Activated T-cell treated with anti-CD3 and anti-CD28 coated beads for 24 hours (primary cell): Measurements from ENCODE around the gene EFNA5.

ENCODE experiments used
- DNase-seq: peaks from one replicate; pipeline ENCODE4 v3.0.0-alpha.2; 2020; ENCODE audit warnings: low read depth

Gene EFNA5

DNA sequence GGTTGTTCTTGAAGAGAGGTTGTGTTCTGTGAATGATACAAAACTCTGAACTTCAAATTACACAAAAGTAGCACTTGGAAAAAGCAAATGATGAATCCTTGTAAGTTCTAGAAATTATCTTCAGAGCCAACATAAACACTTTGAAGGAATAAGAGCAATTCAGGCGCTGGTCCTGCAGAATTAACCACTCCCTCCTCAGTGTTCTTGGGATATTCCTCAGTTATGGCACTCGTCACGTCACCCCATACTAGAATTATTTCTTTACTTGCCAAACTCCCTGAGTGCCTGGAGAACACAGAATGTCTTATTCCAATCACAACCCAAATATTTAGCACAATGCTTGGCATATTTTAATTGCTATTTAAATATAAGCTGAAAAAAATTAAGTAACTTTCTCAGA is 126.3 kb downstream of the EFNA5 start:
- DNase-seq, result no peak

DNA sequence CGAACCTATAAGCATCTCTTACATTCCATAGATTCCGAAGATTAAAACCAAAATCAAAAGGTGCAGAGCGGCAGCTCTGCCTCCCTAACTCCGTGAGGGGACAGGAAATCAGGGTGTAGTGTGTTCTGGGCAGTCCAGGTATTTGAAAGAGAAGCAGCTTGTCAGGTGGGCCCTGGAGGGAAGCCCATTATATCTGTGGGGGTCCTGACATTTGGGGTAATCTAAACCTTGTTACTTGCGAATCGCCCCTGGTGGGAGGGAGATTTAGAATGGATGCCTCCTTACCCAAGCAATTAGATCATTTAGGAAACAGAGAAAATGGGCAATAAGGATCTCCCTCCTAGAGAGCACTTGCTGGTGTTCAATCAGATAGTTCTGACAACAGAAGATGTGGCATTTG is 126.9 kb downstream of the EFNA5 start:
- no peak for DNase-seq

DNA sequence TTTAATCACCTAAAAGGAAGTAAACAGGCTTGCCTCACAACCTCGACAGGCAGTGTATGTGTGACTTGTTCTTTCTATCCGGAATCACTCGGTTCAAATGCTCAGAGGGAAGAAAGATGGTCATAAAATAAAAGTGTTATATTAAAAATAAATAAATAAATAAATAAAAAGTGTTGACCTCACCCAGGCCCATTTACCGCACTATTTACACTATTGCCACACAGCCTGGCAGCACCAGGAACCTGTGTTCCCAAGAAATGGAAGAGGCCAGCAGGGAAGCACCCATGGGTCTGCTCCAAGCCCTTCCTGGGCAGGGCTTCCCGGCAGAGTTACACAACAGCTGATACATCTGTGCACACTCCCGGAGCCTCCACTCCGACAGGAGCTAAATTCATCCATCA is 127.9 kb downstream of the EFNA5 start:
- no peak for DNase-seq

DNA sequence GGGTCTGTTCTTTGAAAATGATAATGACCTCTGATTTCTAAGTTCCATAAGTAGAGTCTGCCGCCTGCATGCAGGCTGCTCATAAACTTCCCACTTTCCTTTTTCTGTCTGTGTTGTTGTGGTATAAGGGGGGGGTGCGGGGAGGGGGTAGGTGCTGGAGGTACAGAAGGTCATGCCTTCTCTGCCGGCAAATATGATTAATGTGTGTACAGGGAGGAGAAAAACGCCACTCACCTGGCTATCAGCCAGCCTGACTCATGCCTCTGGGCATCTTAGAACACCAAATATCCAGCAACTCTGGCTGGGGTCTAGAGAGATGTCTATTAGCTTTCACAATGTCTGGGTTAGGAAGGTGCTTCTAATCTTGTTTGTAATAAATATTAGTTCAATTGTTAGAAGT is 128.3 kb downstream of the EFNA5 start:
- DNase-seq, result no peak

DNA sequence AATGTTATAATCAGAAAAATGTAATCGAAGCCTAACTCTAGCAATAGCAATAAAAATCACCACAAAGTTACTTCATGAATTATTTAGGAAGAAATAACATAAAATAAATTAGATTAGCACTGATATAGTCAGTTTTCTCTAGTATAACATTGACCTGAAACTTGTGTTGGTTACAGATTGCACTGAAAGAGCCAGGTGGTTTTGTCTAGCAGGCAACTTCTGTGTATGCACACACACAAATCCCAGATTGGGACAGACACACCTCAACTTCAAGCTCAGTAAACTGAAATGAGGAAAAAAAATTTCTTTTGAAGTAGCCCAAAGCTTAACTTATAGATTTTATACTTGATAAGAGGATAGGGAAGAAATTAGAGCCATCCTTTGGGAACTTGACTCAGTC is 129.3 kb downstream of the EFNA5 start:
- DNase-seq, result no peak

DNA sequence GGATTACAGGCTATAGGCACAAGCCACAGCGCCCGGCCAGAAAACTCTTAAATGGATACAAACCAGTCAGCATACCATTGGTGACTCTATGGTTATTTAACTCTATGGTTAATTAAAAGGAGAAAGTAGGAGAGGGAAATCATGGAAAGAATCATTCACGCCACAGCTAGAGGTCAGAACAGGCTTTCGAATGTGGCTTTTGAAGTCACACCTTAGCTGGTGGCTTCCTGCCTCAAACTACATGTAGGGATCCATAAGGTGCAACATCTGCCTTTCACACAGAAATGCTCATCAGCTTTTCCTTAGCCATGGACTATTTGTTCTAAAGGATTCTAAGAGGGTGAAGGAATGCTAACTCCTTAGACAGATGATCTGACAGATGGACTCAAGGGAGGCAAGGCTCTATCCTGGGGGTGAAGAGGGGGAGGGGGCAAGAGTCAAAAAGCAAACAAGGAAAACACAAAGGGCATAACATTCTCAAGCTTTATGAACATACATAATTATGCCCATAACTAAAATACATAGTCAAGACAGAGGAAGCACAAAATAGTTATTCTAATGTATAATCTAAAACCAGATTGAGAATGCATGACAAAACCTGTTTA is 130.9 kb downstream of the EFNA5 start:
- DNase-seq, result no peak

DNA sequence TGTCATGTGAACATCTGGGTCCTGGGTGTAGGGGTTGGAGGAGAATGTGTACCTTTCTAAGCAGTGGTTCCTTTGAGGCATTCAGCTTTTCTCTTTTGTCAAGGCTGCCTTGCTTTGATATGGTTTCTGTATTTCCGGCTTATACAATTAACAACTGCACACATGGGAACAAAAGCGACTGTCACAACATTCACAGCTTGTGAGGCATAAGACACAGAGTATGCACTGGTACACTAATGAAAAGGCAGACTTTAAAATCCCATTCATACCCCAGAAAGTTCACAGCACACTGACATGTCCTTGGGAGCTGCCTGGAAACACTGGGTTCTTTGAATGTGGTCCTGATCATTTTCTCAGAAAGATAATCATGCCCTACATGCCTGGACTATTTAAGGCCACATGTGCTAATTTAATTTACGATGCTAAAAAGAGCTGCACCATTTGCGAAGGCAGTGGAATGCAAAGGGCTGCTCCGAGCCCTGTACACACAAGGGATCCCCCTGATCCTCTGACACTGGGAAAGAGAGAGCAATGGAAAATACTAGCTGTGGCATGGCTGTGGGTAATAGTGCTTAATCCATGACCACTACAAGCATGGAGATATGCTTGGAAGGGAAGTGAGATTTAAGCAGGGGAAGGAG is 131.8 kb downstream of the EFNA5 start:
- no peak for DNase-seq

DNA sequence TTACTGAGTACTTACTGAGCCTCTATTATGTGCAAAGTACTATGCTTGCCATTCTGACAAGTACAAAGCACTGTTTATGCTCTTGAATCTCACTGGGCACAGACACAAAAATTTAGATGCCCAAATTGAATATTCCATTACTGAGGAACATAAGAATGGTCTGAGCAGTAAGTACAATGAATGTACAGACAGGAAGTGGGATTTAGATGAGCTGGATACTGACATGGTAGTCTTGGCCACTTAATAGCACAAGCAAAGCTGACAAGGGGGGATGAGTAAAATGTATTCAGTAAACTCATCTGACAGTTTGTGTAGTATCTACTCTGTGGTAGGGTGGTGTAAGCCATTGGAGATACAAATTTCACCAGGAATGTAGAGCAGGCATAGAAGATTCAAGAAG is 132.4 kb downstream of the EFNA5 start:
- DNase-seq, result no peak

DNA sequence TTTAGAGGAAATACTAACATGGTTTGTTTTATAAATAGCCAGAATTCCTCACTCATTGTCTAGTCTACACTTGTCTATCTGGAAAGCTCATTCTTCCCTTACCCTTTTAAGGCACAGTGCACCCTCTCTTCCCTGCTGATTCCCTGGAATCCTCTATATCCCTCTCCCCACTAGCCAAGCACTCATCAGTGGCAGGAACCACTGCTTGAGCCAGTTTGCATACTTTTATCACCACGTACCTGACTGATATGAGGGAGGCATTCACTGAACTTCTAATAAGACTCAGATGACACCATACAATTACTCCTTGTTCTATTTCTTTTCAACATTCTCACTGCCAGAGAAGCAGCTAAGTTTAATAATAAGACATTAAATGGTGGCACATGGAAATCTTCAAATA is 134.9 kb downstream of the EFNA5 start:
- no peak for DNase-seq

DNA sequence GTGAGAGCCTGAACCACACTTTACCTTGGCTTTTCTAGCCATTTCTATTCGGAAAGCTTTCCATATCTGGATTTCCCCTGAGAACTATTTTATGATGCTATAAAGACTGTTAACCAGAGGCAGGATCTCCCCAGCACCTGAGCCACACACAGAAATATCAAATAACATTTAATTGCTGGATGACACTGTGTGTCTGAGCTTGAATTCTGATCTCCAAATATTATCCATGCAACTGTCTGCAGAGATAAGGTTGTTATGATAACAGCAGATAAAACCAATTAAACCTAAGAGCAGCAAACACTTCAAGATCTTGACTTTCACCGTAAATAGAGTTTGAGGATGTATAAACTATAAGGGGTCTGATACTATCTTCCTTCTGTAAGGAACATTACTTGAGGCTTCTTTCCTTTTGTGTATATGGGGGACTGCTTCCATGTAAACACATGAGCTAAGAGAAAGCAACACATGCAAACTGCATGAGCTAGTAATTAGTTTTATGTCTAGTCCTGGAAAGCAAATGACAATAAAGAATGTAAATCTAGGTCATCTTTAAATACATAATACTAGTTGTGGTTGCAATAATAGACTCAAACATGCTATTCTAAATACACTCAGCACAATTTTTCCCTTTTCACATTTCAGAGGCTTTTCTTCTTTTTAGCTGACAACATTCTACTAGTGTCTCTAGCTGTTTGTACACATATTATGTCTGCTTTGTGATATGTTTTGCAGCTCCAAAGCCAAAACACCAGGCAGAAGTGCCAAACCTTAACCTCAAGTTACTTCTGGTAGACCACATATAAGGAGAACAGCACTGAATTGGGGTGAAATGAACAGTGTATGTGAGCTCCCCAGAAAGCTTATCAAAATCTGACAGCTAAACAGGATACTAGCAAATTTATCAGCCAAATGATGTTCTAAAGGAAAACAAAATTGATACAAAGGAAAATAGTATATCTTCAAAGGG is 136.5 kb downstream of the EFNA5 start:
- DNase-seq, result no peak

DNA sequence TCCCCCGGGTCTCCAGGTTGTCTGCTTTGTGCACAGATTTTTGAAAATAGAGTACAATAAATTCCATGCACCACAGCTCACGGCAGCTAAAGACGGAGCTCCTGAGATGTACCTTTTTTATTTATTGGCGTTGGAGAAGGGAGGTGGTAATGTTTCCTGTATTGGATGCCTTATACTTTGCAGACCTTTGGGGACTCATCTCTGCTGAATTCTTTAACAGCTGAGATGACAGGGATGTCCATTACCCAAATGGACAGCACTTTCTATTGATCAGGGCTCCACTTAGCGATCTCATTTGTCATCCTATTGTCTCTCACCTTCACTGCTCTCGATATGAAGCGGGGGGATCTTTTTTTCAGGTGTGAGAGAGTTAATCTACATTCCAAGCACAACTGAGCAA is 137.8 kb downstream of the EFNA5 start:
- DNase-seq, result no peak

DNA sequence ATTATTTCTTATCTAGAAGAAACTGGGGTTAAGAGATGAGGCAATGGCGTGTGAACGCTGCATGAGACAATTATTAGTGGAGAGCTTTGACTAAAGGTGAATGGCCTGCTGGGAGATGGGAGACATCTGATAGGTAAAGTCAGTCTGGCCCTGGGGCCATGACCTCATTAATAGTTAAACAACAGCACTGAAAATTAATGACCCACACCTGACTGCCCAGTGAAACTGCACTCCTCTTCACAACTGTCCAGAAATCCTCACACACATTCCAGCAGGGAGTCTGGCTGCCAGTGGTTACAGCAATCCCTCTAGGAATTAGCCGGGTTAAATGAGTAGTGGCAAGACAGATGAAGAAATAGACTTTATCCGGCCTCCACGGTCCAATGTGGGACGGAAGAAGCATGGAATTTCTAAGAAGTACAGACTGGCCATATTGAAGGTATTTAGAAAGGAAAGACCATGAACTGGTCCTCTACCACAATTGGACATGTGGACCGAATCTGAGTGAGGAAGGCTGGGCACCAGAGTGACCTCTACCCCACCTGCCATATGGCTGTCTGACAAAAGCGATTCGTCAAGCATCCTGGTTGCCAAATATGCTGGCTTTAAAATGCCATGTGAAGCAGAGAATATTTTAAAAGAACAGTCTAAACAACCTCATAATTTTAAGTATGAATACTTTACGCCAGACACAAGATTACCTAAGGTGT is 138.4 kb downstream of the EFNA5 start:
- DNase-seq, result no peak

DNA sequence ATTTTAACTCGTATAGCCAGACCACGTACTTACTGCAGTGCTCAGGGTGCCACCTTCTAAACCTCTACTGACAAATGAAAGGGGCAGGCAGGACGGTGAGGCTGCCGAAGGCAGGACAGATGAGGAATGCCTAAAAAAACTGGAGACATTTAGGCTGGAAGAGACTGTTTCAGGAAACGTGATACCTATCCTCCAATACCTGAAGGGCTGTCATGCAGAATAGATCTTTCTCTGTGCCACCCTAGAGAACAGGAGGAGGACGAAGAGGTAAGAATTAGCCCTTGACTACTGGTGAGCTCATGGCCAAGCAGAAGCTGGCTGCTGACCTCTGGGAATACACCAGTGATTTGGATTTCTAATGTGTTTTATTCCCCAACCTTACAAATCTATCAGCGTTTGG is 139.4 kb downstream of the EFNA5 start:
- no peak for DNase-seq

DNA sequence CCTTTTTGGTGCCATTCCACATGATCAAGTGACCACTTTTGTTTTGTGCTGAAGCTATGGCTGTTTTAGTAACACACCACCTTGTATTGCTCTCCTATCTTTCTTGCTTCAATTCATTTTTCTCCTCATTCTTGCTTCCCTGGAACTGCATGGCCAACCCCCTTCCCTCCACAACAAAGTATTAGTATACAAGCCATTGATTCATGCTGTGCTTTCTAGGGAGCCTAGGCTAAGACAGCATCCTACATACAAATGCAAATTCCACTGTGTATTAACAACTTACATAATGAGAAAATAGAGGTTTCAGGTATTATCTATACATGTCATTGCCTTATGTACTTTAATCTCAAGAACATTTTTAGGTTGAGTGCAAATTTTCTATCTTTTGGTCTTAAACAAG is 141.1 kb downstream of the EFNA5 start:
- no peak for DNase-seq

DNA sequence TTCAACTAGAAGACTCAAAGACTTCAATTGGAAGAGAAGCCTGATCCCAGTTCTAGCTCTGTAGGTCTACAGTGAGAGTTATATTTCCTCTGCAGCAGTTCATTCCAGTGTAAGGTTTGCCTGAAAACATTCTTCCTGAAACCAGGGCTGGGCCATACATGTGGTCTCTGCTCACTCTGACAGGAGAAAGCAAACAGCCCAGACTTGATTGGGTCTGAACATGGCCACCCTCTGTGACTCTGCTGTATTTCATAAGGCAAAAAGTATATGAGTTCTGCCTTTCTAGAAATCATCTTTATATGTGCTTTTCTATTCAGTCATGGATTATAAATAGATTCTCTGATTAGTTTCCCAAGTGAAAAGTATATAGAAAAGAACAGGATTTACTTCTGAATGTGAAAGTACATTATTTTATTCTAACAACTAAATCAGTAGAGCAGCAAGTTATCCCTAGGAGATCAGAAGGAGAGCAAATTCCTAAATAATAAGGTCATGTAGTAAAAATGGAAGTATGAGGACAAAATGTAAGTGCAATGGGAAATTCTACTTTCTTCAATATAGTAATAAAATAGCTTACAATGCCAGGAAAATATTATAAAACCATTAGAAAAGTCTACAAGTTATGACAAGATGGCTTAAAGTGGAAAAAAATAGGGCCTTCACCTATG is 144.3 kb downstream of the EFNA5 start:
- no peak for DNase-seq

DNA sequence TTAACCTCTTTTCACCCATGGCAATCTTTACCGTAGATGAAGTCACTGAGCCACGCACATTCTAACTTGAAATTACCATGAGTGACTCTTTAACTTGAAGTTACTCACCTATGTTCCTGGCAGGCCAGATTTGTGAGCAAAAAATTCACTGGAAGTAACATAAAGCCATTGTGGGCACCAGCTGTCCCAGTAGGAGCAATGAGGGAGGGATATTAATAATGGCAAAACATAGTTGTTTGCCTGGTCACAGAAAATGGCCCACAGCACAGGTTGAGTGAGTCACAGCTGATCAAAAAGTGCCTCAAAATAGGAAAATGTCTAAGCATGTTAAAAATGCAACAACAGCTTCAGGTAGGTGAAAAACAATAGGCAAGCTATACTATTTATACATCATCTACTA is 146.6 kb downstream of the EFNA5 start:
- DNase-seq, result no peak

DNA sequence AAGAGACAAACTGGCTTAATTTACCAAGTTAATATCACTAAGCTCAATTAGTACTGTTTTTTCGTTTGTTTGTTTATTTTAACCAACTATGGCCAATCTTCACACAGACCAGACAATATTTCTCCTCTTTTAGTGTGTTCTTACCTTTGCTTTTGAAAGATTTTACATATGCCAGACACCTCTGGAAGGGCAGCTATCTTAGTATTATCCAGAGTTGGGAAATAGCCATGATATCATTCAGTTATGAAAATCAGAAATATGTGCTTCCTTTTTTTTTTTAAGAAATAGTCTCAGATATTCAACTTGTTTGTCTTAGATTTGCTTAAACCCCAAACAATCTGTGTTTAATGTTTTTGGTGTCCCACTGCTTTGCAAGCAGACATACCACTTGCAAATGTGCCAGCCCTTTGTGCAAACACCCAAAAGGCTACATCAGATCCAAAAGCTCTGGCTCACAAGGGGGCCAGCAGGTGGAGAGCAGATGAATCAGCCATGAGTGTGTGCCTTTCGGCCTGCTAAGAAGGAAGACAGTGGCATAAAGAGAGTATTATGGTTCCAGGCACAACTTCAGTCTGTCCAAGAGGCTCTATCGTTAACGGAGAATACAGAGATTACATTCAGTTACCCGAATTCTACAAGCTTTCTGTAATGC is 147.6 kb downstream of the EFNA5 start:
- DNase-seq, result no peak

DNA sequence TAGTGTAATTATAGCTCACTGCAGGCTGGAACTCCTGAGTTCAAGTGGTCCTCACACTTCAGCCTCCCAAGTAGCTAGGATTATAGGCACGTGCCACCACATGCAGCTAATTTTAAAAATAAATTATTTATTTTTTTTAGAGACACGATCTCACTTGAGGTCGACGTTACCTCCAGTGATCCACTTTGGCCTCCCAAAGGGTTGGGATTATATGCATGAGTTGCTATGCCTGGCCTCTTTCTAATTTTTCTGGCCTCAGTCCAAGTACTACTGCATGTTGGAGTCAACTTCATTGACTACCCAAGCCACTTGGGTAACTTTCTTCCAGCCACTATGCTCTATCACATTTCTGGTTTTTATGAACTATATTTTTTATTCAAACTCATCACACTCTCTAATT is 148.3 kb downstream of the EFNA5 start:
- no peak for DNase-seq

DNA sequence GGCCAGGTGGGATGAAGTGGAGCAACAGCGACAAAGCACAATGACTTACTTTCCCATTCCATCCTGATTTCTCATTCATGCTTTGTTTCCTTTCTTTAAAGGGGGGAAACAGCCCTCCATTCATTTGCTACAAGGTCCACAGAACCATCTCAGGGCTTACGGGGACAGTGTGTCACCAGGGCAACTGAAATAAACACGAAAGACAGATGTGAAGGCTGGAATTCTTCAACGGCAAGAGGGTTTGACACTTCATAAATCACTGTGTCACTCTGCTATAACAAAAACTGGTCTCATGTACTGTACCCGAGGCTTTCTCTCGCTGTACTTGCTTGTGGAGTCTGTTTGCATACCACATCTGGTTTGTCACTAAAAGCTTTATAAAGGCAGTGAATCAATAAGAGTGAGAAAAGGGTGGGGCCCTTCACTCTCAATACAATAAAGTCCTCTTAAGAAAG is 150.8 kb downstream of the EFNA5 start:
- no peak for DNase-seq

DNA sequence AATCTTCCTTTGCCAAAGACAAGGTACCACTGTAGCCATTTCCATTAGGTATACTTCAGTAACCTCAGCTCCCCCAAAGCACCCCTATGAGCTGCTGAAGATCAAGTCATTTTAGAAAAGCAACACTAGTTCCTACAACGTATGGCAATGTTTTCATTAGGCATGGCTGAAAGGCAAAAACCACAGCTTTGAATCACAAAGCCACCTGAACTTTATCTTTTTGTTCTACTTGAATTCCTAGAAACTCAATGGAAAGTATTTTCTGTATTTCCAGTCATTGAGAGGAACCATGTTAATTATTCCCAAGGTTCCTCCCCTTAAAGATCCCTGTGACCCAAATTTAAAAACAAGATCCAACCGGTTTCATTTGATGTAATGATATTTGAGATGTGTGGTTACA is 152.1 kb downstream of the EFNA5 start:
- no peak for DNase-seq

DNA sequence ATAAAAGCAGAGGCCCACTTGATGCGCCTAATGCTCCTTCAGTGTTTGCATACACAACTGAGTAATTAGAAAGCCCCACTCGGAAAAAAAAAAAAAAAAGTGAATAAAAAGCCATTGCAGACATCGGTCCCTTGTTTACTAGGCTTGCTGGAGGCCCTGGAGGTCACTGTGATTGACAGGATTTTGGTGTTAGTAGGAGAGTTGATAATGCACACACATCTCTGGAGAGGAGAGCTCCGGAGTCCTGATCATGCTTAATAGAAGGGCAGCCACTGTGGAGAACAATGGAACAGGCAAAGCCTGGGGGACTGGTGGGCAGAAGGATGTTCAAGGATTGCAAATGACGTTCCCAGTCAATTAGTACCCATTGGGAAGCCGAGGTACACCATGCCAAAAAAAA is 152.5 kb downstream of the EFNA5 start:
- DNase-seq, result no peak
